ENCODE data around the gene DAPK1. TPM values are rescaled to one million over a fixed set of nuclear protein-coding genes. Genes with fewer than 3 reads are reported as not detected.

DAPK1 gene
- total and polyA plus RNA-seq, 10 of the 15 experiments (the other 5 are each of a cell fraction or from before 2014, with no cell fraction given): 8.2 to 94.7 (median 51.6) TPM

- Histone ChIP-seq H2AFZ (ENCODE audit: control insufficient read depth, low read depth, low read length) (no peak overlapping the region), H3K79me2 (ENCODE audit: control insufficient read depth, insufficient read depth, low read length) (peaks cover 15% of the 10 kb centered on the region), H4K20me1 (ENCODE audit: control insufficient read depth, insufficient read depth) (no peaks in the 10 kb centered on the region), H3K9me3 (replicated peaks; ENCODE audit: control insufficient read depth, insufficient read depth, low read length) (no peaks in the 10 kb centered on the region), H3K4me1 (ENCODE audit: control insufficient read depth, insufficient read depth, low read length) (peaks cover 24% of the 10 kb centered on the region), H3K9ac (ENCODE audit: control insufficient read depth, insufficient read depth, low read length) (no peak overlapping the region), H3K4me2 (ENCODE audit: control insufficient read depth, insufficient read depth) (no peak overlapping the region), H3K27me3 (replicated peaks in 1 of 2; ENCODE audit: control insufficient read depth in 2 of 2, insufficient read depth in 2 of 2, low read length in 1 of 2) (no peaks in the 10 kb centered on the region), H3K27ac (ENCODE audit: control insufficient read depth, insufficient read depth) (no peak overlapping the region), H3K36me3 (ENCODE audit: control insufficient read depth in 2 of 2, insufficient read depth in 2 of 2, low read length in 1 of 2) (no peaks in the 10 kb centered on the region), H3K4me3 (no peak overlapping the region)
- intact Hi-C loops (cut with micrococcal nuclease; ENCODE audit: unreplicated experiment): no loop called here
- CTCF ChIA-PET: no interaction called here
- RAD21 ChIA-PET (ENCODE audit: unreplicated experiment): interaction anchor here (1.4 kb wide), 1 partner anchor 36 kb away, joined by 3 read pairs; the partner anchor contains the start of gene DAPK1
- POLR2A ChIA-PET: no interaction called here
- ATAC-seq (no peak), DNase-seq (ENCODE audit: low read depth, low spot score) (no peak), FAIRE-seq (no peak)
- in situ Hi-C loops (cut with MboI): no loop called here
- no peak for TF ChIP-seq PBX3 (IDR thresholded peaks at IDR 0.05; ENCODE audit: insufficient replicate concordance, low read depth, low read length)
- no peak for TF ChIP-seq BCLAF1 (IDR thresholded peaks at IDR 0.05)
- no peak for TF ChIP-seq NFYB (IDR thresholded peaks at IDR 0.05; ENCODE audit: insufficient read depth, low read depth, low read length)
- TF ChIP-seq CTCF (IDR thresholded peaks at IDR 0.05 in 2 of 3, conservative IDR thresholded peaks at IDR 0.05 in 1 of 3; ENCODE audit: control insufficient read depth in 2 of 3, extremely low read depth in 1 of 3, insufficient read depth in 1 of 3, low read depth in 3 of 3, low read length in 3 of 3): peak; percentile 3 to 15 (median 4); a peak in 1 of 6 replicates
- TF ChIP-seq RAD21 (IDR thresholded peaks at IDR 0.05; ENCODE audit: insufficient read depth, low read depth, low read length): peak; percentile 46
- no peak for TF ChIP-seq EGR1 (IDR thresholded peaks at IDR 0.05; ENCODE audit: borderline replicate concordance in 1 of 2, low read depth in 2 of 2, low read length in 2 of 2)
- no peak for TF ChIP-seq PML (IDR thresholded peaks at IDR 0.05; ENCODE audit: low read length)
- no peak for TF ChIP-seq BRCA1 (IDR thresholded peaks at IDR 0.05; ENCODE audit: low read depth, low read length)
- TF ChIP-seq RBBP5 (conservative IDR thresholded peaks at IDR 0.05): no peak
- no peak for TF ChIP-seq USF1 (IDR thresholded peaks at IDR 0.05; ENCODE audit: borderline replicate concordance, extremely low read length, insufficient read depth, low read depth, low read length)
- no peak for TF ChIP-seq SMAD5 (IDR thresholded peaks at IDR 0.05; ENCODE audit: low read depth)
- no peak for TF ChIP-seq STAT3 (IDR thresholded peaks at IDR 0.05; ENCODE audit: low read depth, low read length)
- no peak for TF ChIP-seq ELK1 (IDR thresholded peaks at IDR 0.05; ENCODE audit: low read depth, low read length)
- 63% methylated on average over 2 of the region's 2 CpGs for WGBS (ENCODE audit: insufficient coverage, insufficient replicate concordance, low lambda C conversion rate, missing lambda C conversion rate)
- BruUV-seq (replicated peaks): no TSS peak
- SMC1A ChIA-PET (ENCODE audit: uncharacterized antibody, unreplicated experiment): no interaction called here
Observed at GRCh38 chr9:87533271-87533670, 35.6 kb downstream of the DAPK1 start.
